Spinal cord (tissue), 10 donors: Measurements from ENCODE around the gene INPP5F. TPM values are rescaled to one million over a fixed set of nuclear protein-coding genes. Genes with fewer than 3 reads are reported as not detected.

Source experiments
- DNase-seq, 6 donors: peaks; one replicate each; pipeline versions ENCODE4 v3.0.0 to v3.0.0-alpha.2; 2013 to 2015; ENCODE audit warnings: low spot score in 6 of 6, low read depth in 4 of 6
- H3K27ac ChIP-seq: one replicate; pipeline ENCODE4 v1.5.1; 2013; ENCODE audit warnings: low read depth, low read length, control low read depth
- H3K27me3 ChIP-seq: one replicate; pipeline ENCODE4 v1.6.1; 2013; ENCODE audit warnings: low read length; ENCODE audit not compliant: control insufficient read depth, insufficient read depth
- H3K36me3 ChIP-seq: one replicate; pipeline ENCODE4 v1.6.1; 2013; ENCODE audit warnings: low read length; ENCODE audit not compliant: control insufficient read depth, insufficient read depth
- H3K4me1 ChIP-seq: one replicate; pipeline ENCODE4 v1.6.1; 2013; ENCODE audit warnings: low read length; ENCODE audit not compliant: control insufficient read depth, insufficient read depth
- H3K4me3 ChIP-seq: one replicate; pipeline ENCODE4 v1.5.1; 2013; ENCODE audit warnings: low read depth, low read length, control low read depth
- H3K9me3 ChIP-seq: one replicate; pipeline ENCODE4 v1.6.1; 2013; ENCODE audit warnings: low read length; ENCODE audit not compliant: control insufficient read depth, insufficient read depth
- WGBS: methylation state at CpG from one replicate; pipeline ENCODE4 v1.1.5; 2013; ENCODE audit warnings: missing lambda C conversion rate; ENCODE audit not compliant: insufficient coverage; 5-methylcytosine and 5-hydroxymethylcytosine counted together
- polyA plus RNA-seq, 2 donors: library from polyadenylated mRNA; unstranded; fragments of 120-200 nt; gene quantifications; one replicate each; pipeline ENCODE4 v1.2.1, GENCODE V29; 2013; ENCODE audit not compliant: insufficient read length in 2 of 2
- total RNA-seq, 2 donors: library from RNA; depleted of rRNA in 1 of 2; stranded (reverse); fragments of 120-200 nt in 1 of 2; fragments of >200 nt in 1 of 2; gene quantifications; one replicate each; pipeline versions ENCODE4 v1.2.3 to v1.2.4, GENCODE V29; 2013 to 2014
- donor health status: healthy.

The INPP5F gene
- total and polyA plus RNA-seq, 4 donors: 99.5 to 350 (median 301) TPM

DNA sequence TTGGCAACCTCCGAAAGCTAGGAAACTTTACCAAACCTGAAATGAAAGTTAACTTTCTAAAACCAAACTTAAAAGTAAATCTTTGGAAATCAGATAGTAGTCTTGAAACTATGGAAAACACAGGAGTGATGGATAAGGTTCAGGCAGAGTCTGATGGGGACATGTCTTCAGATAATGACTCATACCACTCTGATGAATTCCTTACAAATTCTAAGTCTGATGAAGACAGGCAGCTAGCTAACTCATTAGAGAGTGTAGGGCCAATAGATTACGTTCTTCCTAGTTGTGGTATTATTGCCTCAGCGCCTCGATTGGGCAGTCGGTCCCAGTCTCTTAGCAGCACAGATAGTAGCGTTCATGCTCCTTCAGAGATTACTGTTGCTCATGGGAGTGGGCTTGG lies 100.9 kb downstream of the INPP5F start:
- no peak for DNase-seq
- no peak overlapping the region for H3K27ac ChIP-seq
- H3K9me3 ChIP-seq: no peaks in the 10 kb centered on the region
- H3K4me1 ChIP-seq: no peaks in the 10 kb centered on the region
- WGBS: 94% methylated on average over 5 of the region's 6 CpGs
- H3K4me3 ChIP-seq: no peak overlapping the region
- no peaks in the 10 kb centered on the region for H3K27me3 ChIP-seq
- peaks cover 17% of the 10 kb centered on the region for H3K36me3 ChIP-seq

DNA sequence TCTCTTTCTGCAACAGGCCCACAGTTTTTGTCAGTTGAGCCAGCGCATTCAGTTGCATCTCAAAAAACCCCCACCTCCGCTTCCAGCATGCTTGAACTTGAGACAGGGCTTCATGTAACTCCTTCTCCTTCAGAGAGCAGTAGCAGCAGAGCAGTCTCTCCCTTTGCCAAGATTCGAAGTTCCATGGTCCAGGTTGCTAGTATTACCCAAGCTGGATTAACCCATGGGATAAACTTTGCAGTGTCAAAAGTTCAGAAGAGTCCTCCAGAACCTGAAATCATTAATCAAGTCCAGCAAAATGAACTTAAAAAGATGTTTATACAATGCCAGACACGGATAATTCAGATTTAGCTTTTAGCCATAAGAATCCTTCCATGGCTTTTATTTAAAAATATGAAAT lies 101.6 kb downstream of the INPP5F start:
- H3K27me3 ChIP-seq: no peaks in the 10 kb centered on the region
- no peak for DNase-seq
- H3K9me3 ChIP-seq: no peaks in the 10 kb centered on the region
- no peak overlapping the region for H3K27ac ChIP-seq
- peaks cover 1% of the 10 kb centered on the region for H3K4me1 ChIP-seq
- WGBS: 95% methylated on average over 3 of the region's 4 CpGs
- H3K36me3 ChIP-seq: peaks cover 17% of the 10 kb centered on the region
- no peak overlapping the region for H3K4me3 ChIP-seq

DNA sequence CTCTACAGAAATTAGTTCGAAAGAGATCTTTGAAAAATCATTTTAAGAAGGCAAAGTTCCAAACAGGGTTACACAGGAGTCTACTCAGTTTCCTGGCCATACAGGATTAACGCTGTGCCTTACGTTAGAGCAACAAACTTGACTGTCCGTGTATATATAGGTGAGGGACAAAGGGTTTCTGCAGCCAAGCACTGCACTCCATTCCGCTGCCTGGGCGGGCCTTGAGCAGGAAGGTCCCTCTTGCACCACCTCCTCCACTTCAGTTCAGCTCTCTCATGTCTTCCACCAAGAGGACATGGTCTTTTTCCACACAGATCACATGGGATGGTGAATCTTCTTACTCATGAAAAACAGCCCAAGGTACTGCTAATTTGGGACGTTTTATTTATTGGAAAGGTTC lies 103.6 kb downstream of the INPP5F start:
- H3K36me3 ChIP-seq: peaks cover 20% of the 10 kb centered on the region
- H3K4me1 ChIP-seq: peaks cover 3% of the 10 kb centered on the region
- H3K27me3 ChIP-seq: no peaks in the 10 kb centered on the region
- DNase-seq: no peak
- no peak overlapping the region for H3K4me3 ChIP-seq
- no peak overlapping the region for H3K27ac ChIP-seq
- no peaks in the 10 kb centered on the region for H3K9me3 ChIP-seq
- WGBS: 92% methylated on average over 6 of the region's 7 CpGs

DNA sequence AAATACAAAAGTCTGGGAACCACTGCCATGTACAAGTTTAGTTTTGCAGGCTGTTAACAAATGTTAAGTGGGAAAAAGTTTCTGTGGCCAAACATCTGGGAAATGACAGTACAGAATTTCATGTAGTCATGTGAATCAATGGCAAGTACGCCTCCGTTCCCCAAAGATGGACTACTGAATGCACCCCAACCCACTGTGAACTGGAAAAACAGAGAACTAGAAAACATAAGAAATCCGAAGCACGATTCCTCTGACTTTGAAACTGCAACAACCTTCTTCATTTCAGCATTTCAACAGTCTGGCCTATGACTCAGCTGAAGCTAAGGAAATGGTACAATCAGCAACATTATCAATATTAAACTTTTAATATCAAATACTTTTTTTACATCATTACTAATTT lies 105.0 kb downstream of the INPP5F start:
- Histone ChIP-seq H3K27me3 (no peaks in the 10 kb centered on the region), H3K4me3 (no peak overlapping the region), H3K9me3 (no peaks in the 10 kb centered on the region), H3K27ac (no peak overlapping the region), H3K36me3 (peaks cover 26% of the 10 kb centered on the region), H3K4me1 (peaks cover 3% of the 10 kb centered on the region)
- DNase-seq: no peak
- WGBS: 94% methylated on average over 4 of the region's 4 CpGs

DNA sequence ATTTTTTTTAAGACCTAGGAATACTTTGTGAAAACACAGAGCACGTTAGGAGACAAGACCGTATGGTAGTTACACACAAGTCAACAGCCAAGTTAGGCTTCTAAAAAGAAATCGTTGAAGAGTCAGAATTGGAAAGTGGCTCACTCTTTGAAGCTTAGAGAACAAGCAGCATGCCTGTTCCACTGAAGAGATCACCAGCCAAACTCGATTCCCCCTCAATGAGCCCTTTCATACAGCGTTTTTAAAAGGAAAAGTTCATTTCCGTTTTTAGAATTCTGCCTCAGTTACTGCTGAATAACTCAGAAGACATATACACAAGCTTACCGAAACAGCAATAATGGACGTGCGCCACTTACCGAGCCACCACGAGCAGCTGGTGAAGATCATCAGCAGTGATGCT lies 105.8 kb downstream of the INPP5F start:
- peaks cover 3% of the 10 kb centered on the region for H3K4me1 ChIP-seq
- no peaks in the 10 kb centered on the region for H3K9me3 ChIP-seq
- peaks cover 28% of the 10 kb centered on the region for H3K36me3 ChIP-seq
- 56% methylated on average over 6 of the region's 11 CpGs for WGBS
- H3K27ac ChIP-seq: peak overlapping the region; percentile 29
- no peaks in the 10 kb centered on the region for H3K27me3 ChIP-seq
- no peak overlapping the region for H3K4me3 ChIP-seq
- DNase-seq: peak in 2 of 6 donors; percentile 36 to 39

DNA sequence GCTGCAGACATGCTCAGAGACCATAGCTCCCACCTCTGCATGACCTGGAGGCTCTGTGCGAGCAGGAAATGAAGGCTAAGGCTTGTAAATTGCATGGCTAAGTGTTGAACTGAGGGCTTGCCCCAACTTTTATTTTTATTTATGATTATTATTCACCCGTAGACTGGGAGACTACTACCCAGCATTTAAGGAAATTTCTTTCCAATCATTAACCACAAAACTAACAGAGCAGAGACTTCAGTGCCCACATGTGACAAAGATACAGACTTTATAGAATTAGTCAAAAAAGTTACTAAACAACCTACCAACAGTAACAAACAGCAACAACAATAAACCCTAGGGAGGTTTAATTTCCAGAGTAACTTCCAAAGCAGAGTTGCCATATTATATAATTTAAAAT lies 107.1 kb downstream of the INPP5F start:
- no peaks in the 10 kb centered on the region for H3K27me3 ChIP-seq
- H3K9me3 ChIP-seq: no peaks in the 10 kb centered on the region
- peaks cover 31% of the 10 kb centered on the region for H3K36me3 ChIP-seq
- H3K27ac ChIP-seq: no peak overlapping the region
- H3K4me3 ChIP-seq: no peak overlapping the region
- peaks cover 3% of the 10 kb centered on the region for H3K4me1 ChIP-seq
- WGBS: no CpG with 5 or more reads among the region's 2 CpGs
- DNase-seq: no peak

DNA sequence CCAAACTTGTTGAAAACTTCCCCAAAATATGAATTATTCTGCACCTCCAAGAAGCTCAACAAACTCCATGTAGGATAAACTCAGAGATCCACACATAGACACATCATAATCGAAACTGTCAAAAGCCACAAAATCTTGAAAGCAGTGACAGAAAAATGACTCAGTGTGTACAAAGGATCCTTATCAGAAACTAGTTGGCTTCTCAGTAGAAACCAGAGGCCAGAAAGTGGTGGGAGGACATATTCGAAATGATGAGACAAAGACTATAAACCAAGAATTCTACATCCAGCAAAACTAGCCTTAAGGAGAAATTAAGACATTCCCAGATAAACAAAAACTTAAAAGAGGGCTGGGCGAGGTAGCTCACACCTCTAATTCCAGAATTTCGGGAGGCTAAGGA lies 108.3 kb downstream of the INPP5F start:
- H3K36me3 ChIP-seq: peaks cover 31% of the 10 kb centered on the region
- no peak for DNase-seq

DNA sequence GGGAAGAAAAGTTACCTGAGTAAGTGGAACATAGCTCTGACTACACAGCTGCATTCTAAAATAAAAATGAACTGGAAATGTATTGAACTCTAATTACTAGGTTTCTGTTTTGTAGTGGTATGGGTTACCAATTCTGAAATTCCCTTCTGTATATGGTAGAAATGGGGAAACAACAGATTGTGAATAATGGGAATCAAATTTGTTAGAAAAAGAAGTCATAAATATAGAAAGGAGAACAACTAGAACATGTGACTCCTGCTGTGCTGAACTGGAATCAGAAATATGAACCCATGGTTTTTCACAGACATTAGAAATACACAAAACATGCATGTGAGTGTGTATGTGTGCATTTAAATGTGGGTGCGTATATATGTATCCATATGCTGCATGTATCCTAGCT lies 119.8 kb downstream of the INPP5F start:
- peaks cover 27% of the 10 kb centered on the region for H3K36me3 ChIP-seq
- no peak for DNase-seq
- H3K27ac ChIP-seq: no peak overlapping the region
- no peaks in the 10 kb centered on the region for H3K4me1 ChIP-seq
- WGBS: no CpG with 5 or more reads among the region's 1 CpG
- H3K4me3 ChIP-seq: no peak overlapping the region
- no peaks in the 10 kb centered on the region for H3K27me3 ChIP-seq
- H3K9me3 ChIP-seq: no peaks in the 10 kb centered on the region

More for the DNA sequence above, 108.3 kb downstream of the INPP5F start:
- Histone ChIP-seq H3K27me3 (no peaks in the 10 kb centered on the region), H3K9me3 (no peaks in the 10 kb centered on the region), H3K4me1 (peaks cover 3% of the 10 kb centered on the region), H3K4me3 (no peak overlapping the region), H3K27ac (no peak overlapping the region)
- WGBS: 100% methylated on average over 1 of the region's 4 CpGs

DNA sequence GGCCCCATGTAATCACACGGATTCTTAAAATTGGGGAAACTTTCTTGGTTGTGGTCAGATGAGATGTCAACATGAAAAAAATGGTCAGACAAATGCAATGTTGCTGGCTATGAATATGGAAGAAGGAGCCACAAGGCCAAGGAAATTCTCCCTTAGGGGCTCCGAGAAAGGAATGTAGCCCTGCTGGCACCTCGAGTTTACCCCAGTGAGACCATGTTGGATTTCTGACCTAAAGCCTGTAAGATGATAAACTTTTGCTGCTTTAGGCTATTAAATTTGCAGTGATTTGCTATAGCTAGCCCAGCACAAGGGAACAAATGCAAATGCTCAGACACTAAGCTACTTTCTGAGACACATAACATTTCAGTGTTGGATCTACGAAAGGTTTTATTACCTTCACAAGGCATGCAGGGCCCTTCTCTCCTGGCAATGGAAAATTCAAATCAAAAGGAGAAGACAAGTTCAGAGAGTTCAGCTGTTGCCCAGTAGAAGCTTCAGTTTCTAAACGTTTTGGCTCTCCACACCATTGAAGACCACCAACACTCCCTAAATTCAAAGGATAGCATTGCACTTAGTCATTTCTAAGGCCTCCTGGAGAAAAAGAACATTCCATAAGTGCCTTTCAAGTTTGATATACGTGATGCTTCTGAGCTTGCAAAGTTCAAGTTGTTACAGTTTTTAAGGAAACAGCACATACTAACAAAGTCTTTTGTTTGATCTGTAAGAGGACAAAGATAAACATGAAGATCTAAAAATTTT lies 123.4 kb downstream of the INPP5F start:
- Histone ChIP-seq H3K9me3 (no peaks in the 10 kb centered on the region), H3K36me3 (peaks cover 20% of the 10 kb centered on the region), H3K4me3 (no peak overlapping the region), H3K27me3 (no peaks in the 10 kb centered on the region), H3K4me1 (no peaks in the 10 kb centered on the region), H3K27ac (no peak overlapping the region)
- WGBS: 94% methylated on average over 4 of the region's 6 CpGs
- DNase-seq: no peak

DNA sequence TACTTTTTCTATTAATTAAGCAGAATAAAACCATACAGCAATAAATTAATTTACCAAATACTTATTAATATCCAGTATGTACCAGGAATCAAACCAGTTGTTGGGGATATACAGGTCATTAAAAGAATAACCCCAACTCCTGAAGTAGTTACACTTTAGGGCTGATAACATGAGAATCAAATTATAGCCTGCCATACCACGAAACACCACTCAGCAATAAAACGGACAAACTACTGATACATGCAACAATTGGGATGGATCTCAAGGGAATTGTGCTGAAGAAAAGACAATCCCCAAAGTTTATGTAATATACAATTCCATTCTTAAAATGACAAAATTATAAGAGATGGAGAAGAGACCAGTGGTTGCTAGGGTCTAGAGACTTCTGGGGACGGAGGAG lies 124.1 kb downstream of the INPP5F start:
- no peaks in the 10 kb centered on the region for H3K27me3 ChIP-seq
- no peak overlapping the region for H3K27ac ChIP-seq
- DNase-seq: no peak
- no peak overlapping the region for H3K4me3 ChIP-seq
- 100% methylated on average over 1 of the region's 3 CpGs for WGBS
- peaks cover 22% of the 10 kb centered on the region for H3K36me3 ChIP-seq
- no peaks in the 10 kb centered on the region for H3K9me3 ChIP-seq
- no peaks in the 10 kb centered on the region for H3K4me1 ChIP-seq
